ENCODE data around the gene TUBB2A.
A peak's percentile ranks its signal among the peaks of the same experiment; 100 is the strongest.
"Not testable (repeated sequence)": the region's sequence is repeated elsewhere in the genome, so short reads cannot be mapped to it uniquely, and the experiment has no call there.

The TUBB2A gene

DNA sequence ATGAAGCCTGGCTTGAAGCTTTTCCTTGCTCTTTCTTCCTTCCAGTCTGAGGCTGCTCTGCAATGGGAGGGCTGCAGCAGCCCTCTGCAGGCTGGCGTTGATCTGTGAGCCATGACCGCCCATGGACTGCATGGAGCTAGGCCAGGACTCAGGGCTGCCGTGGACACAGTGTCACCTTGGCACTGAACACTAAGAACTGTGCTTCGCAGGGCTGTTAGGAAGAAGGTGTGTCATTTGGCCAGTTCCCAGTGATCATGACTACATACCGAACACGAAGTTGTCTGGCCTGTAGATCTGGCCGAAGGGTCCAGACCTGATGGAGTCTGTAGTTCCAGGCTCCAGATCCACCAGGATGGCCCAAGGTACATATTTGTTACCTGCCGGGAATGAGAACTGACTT, 21.3 kb upstream of the TUBB2A start:
- DNase-seq: not testable (repeated sequence)

DNA sequence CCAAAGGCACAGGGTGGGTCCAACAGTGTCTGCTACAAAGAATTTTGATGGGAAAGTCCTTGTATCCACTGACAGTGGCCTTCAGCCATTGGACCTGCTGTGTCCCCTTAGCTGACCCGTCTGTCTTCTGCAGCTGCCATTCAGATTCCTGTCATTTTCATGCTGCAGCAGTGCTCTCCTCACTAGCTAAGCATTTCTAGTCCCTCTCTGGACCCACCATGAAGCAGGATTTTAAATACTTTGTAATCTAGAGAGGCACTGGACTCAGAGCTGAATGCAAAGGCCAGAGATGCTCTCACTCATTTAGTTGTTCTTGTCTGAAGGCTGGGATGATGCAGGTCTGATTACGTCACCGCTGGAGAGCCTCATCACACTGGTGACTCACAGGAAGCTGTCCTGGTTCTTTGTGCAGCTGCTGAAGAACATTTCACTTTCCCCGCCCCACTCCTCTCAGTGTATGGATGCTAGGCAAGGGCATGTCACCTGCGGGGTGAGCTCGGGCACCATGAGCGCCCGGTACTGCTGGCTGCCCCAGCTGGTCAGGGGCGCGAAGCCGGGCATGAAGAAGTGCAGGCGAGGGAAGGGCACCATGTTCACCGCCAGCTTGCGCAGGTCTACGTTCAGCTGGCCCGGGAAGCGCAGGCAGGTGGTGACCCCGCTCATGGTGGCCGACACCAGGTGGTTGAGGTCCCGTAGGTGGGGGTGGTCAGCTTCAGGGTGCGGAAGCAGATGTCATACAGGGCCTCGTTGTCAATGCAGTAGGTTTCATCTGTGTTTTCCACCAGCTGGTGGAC, 19.4 kb upstream of the TUBB2A start:
- peak in 1 of 4 experiments; percentile 6 for DNase-seq

GRCh38 chr6:3175715-3176402, 18.5 kb upstream of the TUBB2A start:
- no peak for DNase-seq

GRCh38 chr6:3173636-3174089, 16.3 kb upstream of the TUBB2A start:
- not testable (repeated sequence) for DNase-seq

DNA sequence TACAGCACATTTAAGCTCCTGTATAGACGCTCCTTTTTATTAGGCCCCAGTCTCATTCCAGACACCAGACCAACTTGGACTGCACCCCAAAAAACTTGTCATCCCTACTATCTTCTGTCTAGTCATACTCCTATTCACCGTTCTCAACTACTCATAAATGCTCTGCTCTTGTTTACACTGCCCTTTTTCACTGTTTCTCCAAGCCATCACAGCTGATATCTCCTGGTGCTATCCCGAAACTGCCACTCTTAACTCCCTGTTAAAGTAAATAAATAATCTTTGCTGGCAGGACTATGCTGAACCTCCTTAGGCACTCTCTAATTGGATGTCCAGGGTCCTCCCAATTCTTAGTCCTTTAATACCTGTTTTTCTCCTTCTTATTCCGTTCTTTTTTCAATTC, 15.4 kb upstream of the TUBB2A start:
- not testable (repeated sequence) for DNase-seq

GRCh38 chr6:3171313-3172175, 14.2 kb upstream of the TUBB2A start:
- DNase-seq: not testable (repeated sequence)

DNA sequence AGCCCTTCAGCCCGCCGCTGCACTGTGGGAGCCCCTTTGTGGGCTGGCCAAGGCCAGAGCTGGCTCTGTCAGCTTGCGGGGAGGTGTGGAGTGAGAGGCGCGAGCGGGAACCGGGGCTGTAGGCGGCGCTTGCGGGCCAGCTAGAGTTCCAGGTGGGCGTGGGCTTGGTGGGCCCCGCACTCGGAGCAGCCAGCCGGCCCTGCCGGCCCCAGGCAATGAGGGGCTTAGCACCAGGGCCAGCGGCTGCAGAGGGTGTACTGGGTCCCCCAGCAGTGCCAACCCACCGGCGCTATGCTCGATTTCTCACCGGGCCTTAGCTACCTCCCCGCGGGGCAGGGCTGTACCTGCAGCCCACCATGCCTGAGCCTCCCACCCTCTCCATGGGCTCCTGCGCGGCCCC, 13.3 kb upstream of the TUBB2A start:
- DNase-seq: not testable (repeated sequence)

- not testable (repeated sequence) for DNase-seq
Observed at GRCh38 chr6:3168046-3168445, 10.7 kb upstream of the TUBB2A start.

- DNase-seq: not testable (repeated sequence)
Observed at GRCh38 chr6:3166535-3167225, 9.3 kb upstream of the TUBB2A start.

DNA sequence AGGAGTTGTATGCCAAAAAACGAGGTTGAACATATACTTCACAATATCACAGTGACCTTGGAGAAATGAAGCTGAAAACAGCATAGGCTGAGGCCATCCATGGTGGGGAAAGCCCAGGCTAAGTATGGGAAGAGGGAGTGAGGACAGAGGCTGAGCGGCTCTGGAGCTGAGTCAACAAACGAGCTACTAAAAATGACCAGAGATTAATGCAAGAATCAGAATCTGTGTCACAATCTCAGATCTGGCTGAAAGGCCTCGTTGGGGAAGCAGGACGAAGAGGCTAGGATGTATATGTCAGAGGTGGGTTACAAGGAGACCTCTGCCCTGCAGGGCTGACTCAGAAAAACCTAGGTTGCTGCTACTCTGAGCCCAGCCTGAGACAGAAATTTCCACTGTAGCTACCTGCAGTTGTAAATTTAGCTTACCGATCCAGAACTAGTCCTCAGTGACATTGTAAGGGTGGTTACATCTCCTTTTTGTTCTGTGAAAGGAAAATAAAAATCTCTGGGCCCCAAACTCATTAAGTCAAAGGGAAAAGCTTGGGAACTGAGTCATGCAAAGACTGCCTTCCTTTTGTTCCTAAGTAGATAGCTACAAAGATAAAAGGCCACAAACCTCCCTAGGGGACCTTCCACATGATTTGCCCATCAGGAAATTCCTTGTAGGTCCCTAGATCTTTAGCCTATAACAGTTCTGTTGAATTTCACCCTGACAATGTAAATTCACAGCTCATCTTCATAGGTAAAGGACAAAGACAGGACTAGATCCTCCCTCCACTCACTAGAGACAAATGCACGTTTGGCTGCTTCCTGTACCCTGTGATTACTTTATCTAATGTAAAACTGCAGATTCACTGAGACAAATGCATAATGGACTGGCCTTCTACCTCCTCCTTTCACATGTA, 8.5 kb upstream of the TUBB2A start:
- DNase-seq: no peak

DNA sequence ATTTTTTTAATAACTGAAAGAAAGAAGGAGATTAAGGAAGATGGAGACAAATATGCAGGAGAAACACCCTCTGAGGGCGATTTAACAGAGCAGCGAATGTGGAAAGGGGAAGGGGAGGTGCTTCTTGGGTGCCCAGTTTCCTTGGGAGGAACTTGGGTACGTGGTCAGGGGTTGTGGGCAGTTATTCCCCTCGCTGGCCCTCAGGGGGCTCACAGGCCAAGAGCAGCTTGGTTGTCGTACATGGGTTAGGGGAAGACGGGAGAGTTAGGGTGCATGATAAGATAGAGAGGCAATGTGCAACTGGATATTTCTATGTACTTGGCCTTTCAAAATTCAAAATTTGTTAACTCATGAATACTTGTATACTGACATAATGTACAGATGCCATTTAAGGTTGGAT, 7.0 kb upstream of the TUBB2A start:
- no peak for DNase-seq

- DNase-seq: no peak
Observed at GRCh38 chr6:3163248-3163594, 5.9 kb upstream of the TUBB2A start.

DNA sequence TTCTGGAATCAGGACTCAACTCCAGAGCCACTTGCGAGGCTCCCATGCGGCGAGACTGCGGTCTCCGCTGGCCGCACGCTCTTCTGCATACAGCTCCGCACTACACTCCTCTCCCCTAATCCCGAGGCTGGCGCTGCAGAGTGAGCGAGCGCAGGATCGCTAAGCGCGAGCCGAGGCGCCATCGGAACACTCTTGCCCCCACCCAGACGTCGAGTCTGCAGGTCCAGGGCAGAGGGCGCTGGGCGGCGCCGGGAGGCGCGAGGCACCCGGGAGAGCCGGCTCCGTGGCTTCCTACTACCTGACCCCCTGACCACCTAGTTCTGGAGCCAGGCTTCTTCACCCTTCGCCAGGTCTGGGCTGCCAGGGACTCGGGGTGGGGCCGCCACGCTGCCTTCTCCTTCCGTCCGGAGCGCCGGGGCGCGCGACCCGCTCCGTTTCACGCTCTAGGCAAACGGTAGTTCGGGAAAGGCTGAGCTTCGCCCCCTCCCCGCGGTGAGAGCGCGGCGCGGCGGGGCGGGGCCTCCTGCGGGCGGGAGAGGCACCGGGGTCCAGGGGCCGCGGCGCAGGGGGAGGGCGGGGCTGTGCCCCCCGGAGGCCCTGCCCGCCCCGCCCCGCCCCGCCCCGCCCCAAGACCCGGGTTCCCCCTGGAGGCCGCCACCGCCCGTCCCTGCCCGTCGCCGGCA, 5.4 kb upstream of the TUBB2A start:
- DNase-seq: peak in 2 of 4 experiments; percentile 22

GRCh38 chr6:3162067-3162497, 4.7 kb upstream of the TUBB2A start:
- DNase-seq: no peak

DNA sequence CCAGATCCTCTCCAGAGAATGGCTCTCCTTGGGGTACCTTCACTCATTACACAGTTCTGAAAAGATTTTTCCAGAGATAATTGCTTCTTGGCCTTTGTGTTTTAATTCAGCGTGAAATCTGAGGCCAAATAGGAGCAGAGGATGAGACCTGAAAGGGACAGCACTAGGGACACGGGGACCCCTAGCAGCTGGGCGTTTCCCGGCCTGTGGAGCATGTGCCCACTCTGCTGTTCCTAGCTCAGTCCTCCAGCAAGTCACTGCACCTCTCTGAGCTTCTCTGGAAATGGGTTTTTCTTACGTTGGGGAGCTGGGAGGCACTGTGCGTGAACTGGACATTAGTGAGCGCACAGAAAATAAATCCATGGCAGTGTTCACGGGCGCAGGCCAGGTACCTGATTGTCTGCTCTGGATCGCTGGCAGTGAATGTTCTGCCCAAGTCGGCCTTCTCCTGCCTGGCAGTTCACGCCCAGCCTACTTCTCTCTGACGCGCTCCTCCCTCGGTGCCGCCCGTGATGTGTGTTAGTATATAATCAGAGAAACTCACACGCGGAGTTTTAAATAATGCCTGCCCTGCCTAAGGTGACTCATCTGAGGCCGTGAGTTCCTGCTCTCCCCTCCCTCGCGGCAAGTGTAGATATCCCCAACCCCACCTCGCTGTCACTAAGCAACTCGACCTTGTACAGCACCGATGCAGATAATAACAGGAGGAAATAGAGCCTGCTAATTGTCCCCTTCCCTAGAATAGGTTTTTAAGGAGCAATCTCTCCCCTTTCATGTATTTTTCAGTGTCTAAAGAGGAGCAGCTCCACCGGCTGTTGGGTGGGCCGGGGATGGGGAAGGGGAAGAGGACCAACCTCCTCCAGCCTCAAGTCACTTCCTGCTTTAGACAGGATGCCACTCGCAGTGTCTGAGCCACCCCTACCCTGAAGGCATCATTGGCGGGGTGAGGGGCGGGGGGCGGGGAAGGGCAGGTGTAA, 2.7 kb upstream of the TUBB2A start:
- DNase-seq: peak; percentile 15 to 55 (median 28)

- peak in 1 of 4 experiments; percentile 7 for DNase-seq
Observed at GRCh38 chr6:3156184-3157130, 887 bp downstream of the TUBB2A start.

DNA sequence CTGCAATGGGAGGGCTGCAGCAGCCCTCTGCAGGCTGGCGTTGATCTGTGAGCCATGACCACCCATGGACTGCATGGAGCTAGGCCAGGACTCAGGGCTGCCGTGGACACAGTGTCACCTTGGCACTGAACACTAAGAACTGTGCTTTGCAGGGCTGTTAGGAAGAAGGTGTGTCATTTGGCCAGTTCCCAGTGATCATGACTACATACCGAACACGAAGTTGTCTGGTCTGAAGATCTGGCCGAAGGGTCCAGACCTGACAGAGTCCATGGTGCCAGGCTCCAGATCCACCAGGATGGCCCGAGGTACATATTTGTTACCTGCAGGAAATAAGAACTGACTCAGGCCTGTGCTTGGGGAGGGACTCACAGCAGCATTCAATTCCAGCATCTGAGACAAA, 1.9 kb downstream of the TUBB2A start:
- not testable (repeated sequence) for DNase-seq

- no peak for DNase-seq
Observed at GRCh38 chr6:3152689-3153088, 4.7 kb downstream of the TUBB2A start.

All from activated CD4-positive, CD25-positive, alpha-beta regulatory T cell (primary cell).